Fibroblast of lung (primary cell): ENCODE measurements around the gene HAUS5.

Experiments
- CTCF ChIP-seq, 2 donors: IDR thresholded peaks in 1 of 2; conservative IDR thresholded peaks in 1 of 2; 1 replicate in 1 of 2; 2 replicates in 1 of 2; pipeline ENCODE4 v1.5.1; 2011 to 2012; ENCODE audit warnings: low read length in 2 of 2, control low read depth in 1 of 2, inconsistent platforms in 1 of 2, low read depth in 1 of 2, mild to moderate bottlenecking in 1 of 2
- EZH2 ChIP-seq: IDR thresholded peaks from 2 replicates; pipeline ENCODE4 v1.5.1; 2012; ENCODE audit warnings: low read length, control low read depth, mild to moderate bottlenecking; ENCODE audit errors: missing control alignments

GRCh38 chr19:35618857-35619256, 6.3 kb downstream of the HAUS5 start:
- TF ChIP-seq CTCF (conservative IDR thresholded peaks at IDR 0.05 in 1 of 2, IDR thresholded peaks at IDR 0.05 in 1 of 2; ENCODE audit: low read depth in 1 of 2, low read length in 2 of 2) (peak in 1 of 2 donors; percentile 1), EZH2 (no peak)
